Posterior vena cava (tissue), 2 donors: ENCODE data around the gene RASGRP4. TPM values are rescaled to one million over a fixed set of nuclear protein-coding genes. Genes with fewer than 3 reads are reported as not detected.

ENCODE experiments used
- DNase-seq: peaks from one replicate; pipeline ENCODE4 v3.0.0-alpha.2; 2020; ENCODE audit warnings: low spot score
- intact Hi-C, 2 donors: fragments of 100-400 bp; cut with DNase I; formaldehyde crosslinking; loops; one replicate each; pipeline versions ENCODE4 v1.14.1 to v1.14.2; 2022 to 2023
- total RNA-seq, 2 donors: library from RNA; stranded (reverse); fragmentation: NEBNext Ultra II Directional; extraction: Animal tissue kit (Norgen Biotek cat#: 25700); gene quantifications; one replicate each; pipeline ENCODE4 v1.2.1, GENCODE V29; 2021
- donor health status: DM: yes; HTN: yes; CAD: no.
- donor health status: DM: yes; HTN: yes; CAD: no.

Gene RASGRP4
- total RNA-seq, 2 donors from 2014 or later = 3.9 to 6.6 TPM

DNA sequence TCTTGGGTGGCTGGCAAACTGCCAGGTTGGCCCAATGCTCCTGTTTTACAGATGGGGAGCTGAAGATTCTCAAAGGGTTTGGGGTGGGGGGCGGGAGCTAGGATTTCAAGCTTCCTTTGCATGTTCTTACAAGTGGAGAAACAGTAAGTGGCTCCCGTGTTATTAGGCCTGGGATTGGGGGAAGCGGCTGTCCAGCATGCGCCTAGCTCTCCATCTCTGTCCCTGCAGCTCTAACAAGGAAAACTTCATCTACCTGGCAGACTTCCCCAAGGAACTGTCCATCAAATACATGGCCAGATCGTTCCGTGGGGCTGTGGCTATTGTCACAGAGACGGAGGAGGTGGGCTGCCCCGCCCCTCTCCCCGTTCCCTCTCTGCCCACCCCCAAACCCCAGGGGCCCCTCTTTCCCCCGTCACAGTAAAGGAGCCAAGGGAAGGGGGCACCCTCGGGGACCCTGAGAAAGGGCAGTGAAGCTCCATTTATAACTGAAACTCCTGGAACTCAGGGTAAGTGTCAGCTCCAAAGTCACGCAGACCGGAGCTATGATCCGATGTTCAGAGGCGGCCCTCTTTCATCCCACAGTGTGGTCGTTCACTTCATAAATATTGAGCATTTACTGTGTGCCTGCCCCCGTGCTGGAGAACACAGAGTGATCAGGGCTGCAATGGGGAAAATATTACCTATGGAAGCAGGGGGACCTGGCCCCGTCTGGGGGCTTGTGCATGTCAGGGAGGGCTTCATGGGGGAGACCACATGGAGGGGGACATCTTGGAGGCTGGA is 66.6 kb downstream of the RASGRP4 start:
- no peak for DNase-seq
- intact Hi-C loops = no loop called here

Other genes with a start within 250 kb of the RASGRP4 start
- gene DPF1, start 202.0 kb downstream of the RASGRP4 start, total RNA-seq = under 1 TPM; 0.14 to 0.65 TPM
- 100 to 1,000 TPM; 314 to 462 TPM for gene PPP1R14A, start 169.8 kb downstream of the RASGRP4 start, total RNA-seq
- 10 to 100 TPM; 25.1 to 39.7 TPM for gene SPINT2, start 161.6 kb downstream of the RASGRP4 start, total RNA-seq
- 1 to 10 TPM; 1.1 to 1.2 TPM for gene C19orf33, start 122.0 kb downstream of the RASGRP4 start, total RNA-seq
- gene YIF1B, start 110.3 kb downstream of the RASGRP4 start, total RNA-seq = 10 to 100 TPM; 16.5 to 23.2 TPM
- 10 to 100 TPM; 10.2 to 14.5 TPM for gene KCNK6, start 106.4 kb downstream of the RASGRP4 start, total RNA-seq
- gene CATSPERG, start 90.4 kb downstream of the RASGRP4 start, total RNA-seq = 1 to 10 TPM; 2.3 to 4.0 TPM
- 100 to 1,000 TPM; 121 to 139 TPM for gene PSMD8, start 51.6 kb downstream of the RASGRP4 start, total RNA-seq
- 1 to 10 TPM in 1 of 2 donors, under 1 TPM in 1; 0.51 to 2.2 TPM for gene GGN, start 38.2 kb downstream of the RASGRP4 start, total RNA-seq
- 1 to 10 TPM; 2.8 to 6.5 TPM for gene SPRED3, start 37.5 kb downstream of the RASGRP4 start, total RNA-seq
- 10 to 100 TPM in 1 of 2 donors, 1 to 10 TPM in 1; 9.6 to 10.7 TPM for gene FAM98C, start 23.1 kb downstream of the RASGRP4 start, total RNA-seq
- 1 to 10 TPM; 1.3 to 5.6 TPM for gene RYR1, start 7.5 kb upstream of the RASGRP4 start, total RNA-seq
- gene MAP4K1, start 191.7 kb upstream of the RASGRP4 start, total RNA-seq = 1 to 10 TPM; 2.7 to 5.5 TPM
- gene EIF3K, start 193.0 kb upstream of the RASGRP4 start, total RNA-seq = 100 to 1,000 TPM; 170 to 191 TPM
- 100 to 1,000 TPM; 661 to 878 TPM for gene ACTN4, start 221.4 kb upstream of the RASGRP4 start, total RNA-seq